IMR-90 (cell line): ENCODE results near the gene ALS2CL. TPM values are rescaled to one million over a fixed set of nuclear protein-coding genes. Genes with fewer than 3 reads are reported as not detected.

Experiments used
- ATAC-seq: fragments of 200-7000 bp; cut with Tn5 transposase; 2 replicates; pipeline ENCODE4 v1.9.1; 2020; ENCODE audit warnings: low read depth, mild to moderate bottlenecking, moderate library complexity
- BruUV-seq: library from RNA; stranded (reverse); fragments of 400-500 nt; replicated peaks from 2 replicates; lab custom pipeline; 2021; lab: Mats Ljungman, UMichigan
- CTCF ChIA-PET: fragments of 300-600 bp; formaldehyde crosslinking; extraction: SDS; loops from one replicate; lab custom pipeline; 2021; ENCODE audit warnings: antibody characterized with exemption; lab: Yijun Ruan, JAX
- POLR2A ChIA-PET: fragments of 300-600 bp; sonication (Branson Sonifier 250); formaldehyde crosslinking; loops from one replicate; lab custom pipeline; 2022; ENCODE audit warnings: antibody characterized with exemption; ENCODE audit not compliant: unreplicated experiment; lab: Charles Lee
- DNase-seq: peaks from one replicate; pipeline ENCODE4 v3.0.0; 2013
- H2AFZ ChIP-seq: replicated peaks from 2 replicates; pipeline ENCODE3; 2013; ENCODE audit warnings: low read length, mild to moderate bottlenecking; ENCODE audit not compliant: poor library complexity
- H2AK5ac ChIP-seq: 2 replicates; pipeline ENCODE4 v1.6.1; 2013; ENCODE audit warnings: low read depth, low read length, inconsistent platforms
- H2AK9ac ChIP-seq: replicated peaks from 2 replicates; pipeline ENCODE3; 2013; ENCODE audit warnings: mild to moderate bottlenecking, low read depth, low read length, moderate library complexity; ENCODE audit not compliant: poor library complexity
- H2BK120ac ChIP-seq: 2 replicates; pipeline ENCODE4 v1.6.1; 2013; ENCODE audit warnings: low read depth, low read length, inconsistent platforms
- H2BK15ac ChIP-seq: 3 replicates; pipeline ENCODE4 v1.6.1; 2013; ENCODE audit warnings: low read depth, low read length, inconsistent platforms
- H2BK20ac ChIP-seq: 2 replicates; pipeline ENCODE4 v1.6.1; 2013; ENCODE audit warnings: low read depth, mild to moderate bottlenecking, inconsistent platforms, low read length, moderate library complexity
- H2BK5ac ChIP-seq: 2 replicates; pipeline ENCODE4 v1.6.1; 2013; ENCODE audit warnings: mild to moderate bottlenecking, low read depth, low read length, inconsistent platforms; ENCODE audit not compliant: poor library complexity, severe bottlenecking
- H3K14ac ChIP-seq: replicated peaks from 2 replicates; pipeline ENCODE4 v1.6.1; 2013; ENCODE audit warnings: low read depth, low read length, inconsistent platforms
- H3K18ac ChIP-seq: 2 replicates; pipeline ENCODE4 v1.6.1; 2013; ENCODE audit warnings: low read depth, low read length, control low read depth
- H3K23ac ChIP-seq: 2 replicates; pipeline ENCODE4 v1.6.1; 2013; ENCODE audit warnings: low read depth, low read length, inconsistent platforms
- H3K27ac ChIP-seq: 2 replicates; pipeline ENCODE4 v1.5.1; 2013; ENCODE audit warnings: mild to moderate bottlenecking, control low read depth, low read length; ENCODE audit not compliant: insufficient read depth
- H3K27me3 ChIP-seq: 2 replicates; pipeline ENCODE4 v1.6.1; 2013; ENCODE audit warnings: low read length; ENCODE audit not compliant: control insufficient read depth, insufficient read depth
- H3K36me3 ChIP-seq: 2 replicates; pipeline ENCODE4 v1.6.1; 2013; ENCODE audit warnings: low read length, mixed read lengths; ENCODE audit not compliant: control insufficient read depth, insufficient read depth
- H3K4ac ChIP-seq: 2 replicates; pipeline ENCODE4 v1.6.1; 2013; ENCODE audit warnings: low read depth, low read length, inconsistent platforms
- H3K4me1 ChIP-seq: 2 replicates; pipeline ENCODE4 v1.6.1; 2013; ENCODE audit warnings: low read length, mixed read lengths; ENCODE audit not compliant: control insufficient read depth, insufficient read depth
- H3K4me2 ChIP-seq: 2 replicates; pipeline ENCODE4 v1.6.1; 2013; ENCODE audit warnings: low read depth, mild to moderate bottlenecking, control low read depth, low read length, moderate library complexity
- H3K4me3 ChIP-seq: 2 replicates; pipeline ENCODE4 v1.5.1; 2013; ENCODE audit warnings: low read depth, mild to moderate bottlenecking, control low read depth, low read length, moderate library complexity; ENCODE audit not compliant: insufficient read depth
- H3K56ac ChIP-seq: 2 replicates; pipeline ENCODE4 v1.6.1; 2013; ENCODE audit warnings: low read length, inconsistent platforms; ENCODE audit not compliant: insufficient read depth; ENCODE audit errors: extremely low read depth
- H3K79me1 ChIP-seq, 2 experiments: 2 replicates each; pipeline ENCODE4 v1.6.1; 2013; ENCODE audit warnings: low read length in 2 of 2, inconsistent platforms in 1 of 2, low read depth in 1 of 2
- H3K9ac ChIP-seq: 2 replicates; pipeline ENCODE4 v1.6.1; 2013; ENCODE audit warnings: low read depth, low read length, control low read depth
- H3K9me1 ChIP-seq: 2 replicates; pipeline ENCODE4 v1.6.1; 2013; ENCODE audit warnings: low read length, inconsistent platforms; ENCODE audit not compliant: insufficient read depth
- H3K9me3 ChIP-seq: 2 replicates; pipeline ENCODE4 v1.6.1; 2013; ENCODE audit warnings: low read length; ENCODE audit not compliant: control insufficient read depth, insufficient read depth
- H4K20me1 ChIP-seq: 2 replicates; pipeline ENCODE4 v1.6.1; 2013; ENCODE audit warnings: low read length, inconsistent platforms; ENCODE audit not compliant: insufficient read depth
- H4K5ac ChIP-seq: 2 replicates; pipeline ENCODE4 v1.6.1; 2013; ENCODE audit warnings: mild to moderate bottlenecking, low read depth, low read length, control low read depth
- H4K8ac ChIP-seq, 2 experiments: 2 replicates each; pipeline ENCODE4 v1.6.1; 2013; ENCODE audit warnings: low read depth in 2 of 2, low read length in 2 of 2, control low read depth in 1 of 2, inconsistent platforms in 1 of 2
- H4K91ac ChIP-seq: 2 replicates; pipeline ENCODE4 v1.6.1; 2013; ENCODE audit warnings: low read depth, low read length, inconsistent platforms; ENCODE audit not compliant: insufficient read depth
- CEBPB ChIP-seq: IDR thresholded peaks from 2 replicates; pipeline ENCODE4 v1.6.1; 2012; ENCODE audit warnings: low read depth, low read length, improper control_type of control experiment
- WGBS, 2 experiments: methylation state at CpG; one replicate each; pipeline versions ENCODE4 v1.1.5 to v1.1.7; 2013; ENCODE audit warnings: missing lambda C conversion rate in 2 of 2; ENCODE audit not compliant: insufficient read length in 1 of 2; ENCODE audit errors: extremely low coverage in 2 of 2; 5-methylcytosine and 5-hydroxymethylcytosine counted together
- dilution Hi-C: fragments of 300-500 bp; cut with HindIII; formaldehyde crosslinking; loops from one replicate; pipeline ENCODE4 v1.14.3; 2018; ENCODE audit warnings: low sequenced_read_pairs; ENCODE audit not compliant: unreplicated experiment
- in situ Hi-C: fragments of 300-500 bp; cut with MboI; formaldehyde crosslinking; loops from 3 replicates; pipeline ENCODE4 v1.14.3; 2019; ENCODE audit warnings: low sequenced_read_pairs, inconsistent platforms, mixed read lengths
- intact Hi-C: fragments of 100-400 bp; cut with micrococcal nuclease; formaldehyde crosslinking; loops from 2 replicates; pipeline ENCODE4 v1.10.0; 2022
- polyA plus RNA-seq, 3 experiments: library from polyadenylated mRNA; depleted of rRNA; stranded (reverse); fragments of >200 nt; gene quantifications; 2 replicates each; pipeline ENCODE4 v1.2.3, GENCODE V29; 2012; ENCODE audit warnings: low replicate concordance in 1 of 3
- total RNA-seq: library from RNA; depleted of rRNA; stranded (reverse); fragments of >200 nt; gene quantifications from 2 replicates; pipeline ENCODE4 v1.2.3, GENCODE V29; 2012
- TF ChIP-seq, protein P1 (sequence below): fragments of 150-350 bp; IDR thresholded peaks from 2 replicates; pipeline ENCODE4 v1.6.1; 2016; ENCODE audit warnings: low read depth, mild to moderate bottlenecking, low read length, moderate library complexity, borderline replicate concordance

Gene ALS2CL
- total and polyA plus RNA-seq, 2 of the 4 experiments (the other 2 are of a cell fraction) = 2.2 to 4.8 TPM

- Histone ChIP-seq H2AK9ac (no peak overlapping the region), H4K91ac (no peak overlapping the region), H3K4me2 (no peak overlapping the region), H3K4ac (no peak overlapping the region), H3K18ac (no peak overlapping the region), H2BK120ac (no peak overlapping the region), H3K14ac (no peak overlapping the region), H3K79me1 (no peaks in the 10 kb centered on the region), H2BK15ac (no peak overlapping the region), H3K56ac (no peak overlapping the region), H4K5ac (no peak overlapping the region), H2BK5ac (no peak overlapping the region), H3K9me3 (peaks cover 16% of the 10 kb centered on the region), H3K4me3 (no peak overlapping the region), H3K27me3 (peaks cover 15% of the 10 kb centered on the region; the same call in 1 of the 2 replicates), H3K4me1 (peaks cover 9% of the 10 kb centered on the region), H2AFZ (no peak overlapping the region), H3K27ac (no peak overlapping the region), H3K9me1 (no peaks in the 10 kb centered on the region), H2AK5ac (no peak overlapping the region), H2BK20ac (no peak overlapping the region), H4K20me1 (no peaks in the 10 kb centered on the region), H4K8ac (no peak overlapping the region), H3K9ac (no peak overlapping the region), H3K36me3 (no peaks in the 10 kb centered on the region), H3K23ac (no peak overlapping the region)
- DNase-seq = no peak
- dilution Hi-C loops = no loop called here
- CTCF ChIA-PET = no interaction called here
- WGBS, 2 experiments = no CpG with 5 or more reads among the region's 6 CpGs
- no TSS peak for BruUV-seq
- in situ Hi-C loops = no loop called here
- intact Hi-C loops = no loop called here
- POLR2A ChIA-PET = interaction anchor here (0.6 kb wide), 1 partner anchor 16 kb away, joined by 3 read pairs; no protein-coding TSS in a partner anchor
- no peak for ATAC-seq
- TF ChIP-seq, protein P1, sequence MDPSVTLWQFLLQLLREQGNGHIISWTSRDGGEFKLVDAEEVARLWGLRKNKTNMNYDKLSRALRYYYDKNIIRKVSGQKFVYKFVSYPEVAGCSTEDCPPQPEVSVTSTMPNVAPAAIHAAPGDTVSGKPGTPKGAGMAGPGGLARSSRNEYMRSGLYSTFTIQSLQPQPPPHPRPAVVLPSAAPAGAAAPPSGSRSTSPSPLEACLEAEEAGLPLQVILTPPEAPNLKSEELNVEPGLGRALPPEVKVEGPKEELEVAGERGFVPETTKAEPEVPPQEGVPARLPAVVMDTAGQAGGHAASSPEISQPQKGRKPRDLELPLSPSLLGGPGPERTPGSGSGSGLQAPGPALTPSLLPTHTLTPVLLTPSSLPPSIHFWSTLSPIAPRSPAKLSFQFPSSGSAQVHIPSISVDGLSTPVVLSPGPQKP = no peak
- peak; percentile 83 for TF ChIP-seq CEBPB
These were observed 50.5 kb downstream of the ALS2CL start for GRCh38 chr3:46642971-46643370.
